Duodenal mucosa (tissue), 2 donors: Measurements from ENCODE around the gene ARIH2.

Experiments used
- H3K27ac ChIP-seq: one replicate; pipeline ENCODE4 v1.7.0; 2013; ENCODE audit warnings: low read depth, low read length
- H3K27me3 ChIP-seq, 2 donors: one replicate each; pipeline ENCODE4 v1.7.0; 2013; ENCODE audit warnings: low read length in 2 of 2, control low read depth in 1 of 2; ENCODE audit not compliant: insufficient read depth in 2 of 2, control insufficient read depth in 1 of 2
- H3K36me3 ChIP-seq, 2 donors: one replicate each; pipeline ENCODE4 v1.7.0; 2013; ENCODE audit warnings: low read length in 2 of 2, control low read depth in 1 of 2; ENCODE audit not compliant: insufficient read depth in 2 of 2, control insufficient read depth in 1 of 2
- H3K4me1 ChIP-seq, 2 donors: one replicate each; pipeline ENCODE4 v1.7.0; 2013; ENCODE audit warnings: low read length in 2 of 2, control low read depth in 1 of 2; ENCODE audit not compliant: insufficient read depth in 2 of 2, control insufficient read depth in 1 of 2
- H3K4me3 ChIP-seq, 2 donors: one replicate each; pipeline ENCODE4 v1.7.0; 2013; ENCODE audit warnings: low read length in 2 of 2, low read depth in 1 of 2
- H3K9ac ChIP-seq, 2 donors: one replicate each; pipeline ENCODE4 v1.7.0; 2013; ENCODE audit warnings: low read length in 2 of 2, low read depth in 1 of 2
- H3K9me3 ChIP-seq, 2 donors: one replicate each; pipeline ENCODE4 v1.7.0; 2013; ENCODE audit warnings: low read length in 2 of 2, control low read depth in 1 of 2; ENCODE audit not compliant: control insufficient read depth in 1 of 2

ARIH2 gene

GRCh38 chr3:49017971-49018706, 99.5 kb downstream of the ARIH2 start, which contains the start of gene DALRD3:
Gene DALRD3 (minus strand): TSS chr3:49018580. CDS start chr3:49018564, 16 bp downstream.
- Histone ChIP-seq H3K36me3 (peaks cover 20 to 38% of the 10 kb centered on the region in 2 donors), H3K27ac (peak within 1 kb of the TSS; percentile 61), H3K27me3 (no peaks in the 10 kb centered on the region), H3K9ac (peak within 1 kb of the TSS; percentile 58 to 70), H3K4me1 (peaks cover 24 to 40% of the 10 kb centered on the region in 2 donors), H3K4me3 (peak within 1 kb of the TSS; percentile 82 to 89), H3K9me3 (no peaks in the 10 kb centered on the region)

GRCh38 chr3:49018707-49019006, 100.0 kb downstream of the ARIH2 start:
- Histone ChIP-seq H3K4me1 (peaks cover 26 to 45% of the 10 kb centered on the region in 2 donors), H3K27me3 (no peaks in the 10 kb centered on the region), H3K9ac (peak overlapping the region; percentile 58 to 70), H3K9me3 (no peaks in the 10 kb centered on the region), H3K36me3 (peaks cover 17 to 33% of the 10 kb centered on the region in 2 donors), H3K27ac (peak overlapping the region; percentile 61), H3K4me3 (peak overlapping the region; percentile 82 to 89)

GRCh38 chr3:49019941-49020329, 101.3 kb downstream of the ARIH2 start:
- Histone ChIP-seq H3K4me1 (peaks cover 26 to 53% of the 10 kb centered on the region in 2 donors), H3K27ac (peak overlapping the region; percentile 100), H3K4me3 (peak overlapping the region; percentile 91 to 95), H3K9ac (peak overlapping the region; percentile 97), H3K27me3 (no peaks in the 10 kb centered on the region), H3K36me3 (peaks cover 21 to 33% of the 10 kb centered on the region in 2 donors), H3K9me3 (no peaks in the 10 kb centered on the region)

GRCh38 chr3:49020330-49021212, 101.9 kb downstream of the ARIH2 start:
- Histone ChIP-seq H3K27ac (peak overlapping the region; percentile 100), H3K9ac (peak overlapping the region; percentile 97), H3K27me3 (no peaks in the 10 kb centered on the region), H3K4me1 (peaks cover 30 to 58% of the 10 kb centered on the region in 2 donors), H3K4me3 (peak overlapping the region; percentile 91 to 95), H3K36me3 (peaks cover 21 to 33% of the 10 kb centered on the region in 2 donors), H3K9me3 (no peaks in the 10 kb centered on the region)

GRCh38 chr3:49021213-49021812, 102.7 kb downstream of the ARIH2 start:
- H3K4me1 ChIP-seq = peaks cover 33 to 65% of the 10 kb centered on the region in 2 donors
- H3K9ac ChIP-seq = peak overlapping the region; percentile 97
- H3K9me3 ChIP-seq = no peaks in the 10 kb centered on the region
- peak overlapping the region; percentile 95 to 98 for H3K4me3 ChIP-seq
- peaks cover 25 to 33% of the 10 kb centered on the region in 2 donors for H3K36me3 ChIP-seq
- peak overlapping the region; percentile 100 for H3K27ac ChIP-seq
- H3K27me3 ChIP-seq = no peaks in the 10 kb centered on the region

GRCh38 chr3:49021813-49022687, 103.4 kb downstream of the ARIH2 start, which contains the start of gene NDUFAF3:
Gene NDUFAF3 (plus strand): TSS chr3:49022121. CDS start chr3:49022145, 24 bp downstream.
- Histone ChIP-seq H3K27me3 (no peaks in the 10 kb centered on the region), H3K9me3 (no peaks in the 10 kb centered on the region), H3K9ac (peak within 1 kb of the TSS; percentile 97), H3K27ac (peak within 1 kb of the TSS; percentile 100), H3K4me1 (peaks cover 33 to 62% of the 10 kb centered on the region in 2 donors), H3K36me3 (peaks cover 28 to 33% of the 10 kb centered on the region in 2 donors), H3K4me3 (peak within 1 kb of the TSS; percentile 95 to 98)

GRCh38 chr3:49022688-49023171, 104.1 kb downstream of the ARIH2 start:
- Histone ChIP-seq H3K27ac (peak overlapping the region; percentile 100), H3K4me1 (peaks cover 28 to 56% of the 10 kb centered on the region in 2 donors), H3K36me3 (peaks cover 28 to 37% of the 10 kb centered on the region in 2 donors), H3K27me3 (no peaks in the 10 kb centered on the region), H3K9ac (peak overlapping the region; percentile 96 to 97), H3K9me3 (no peaks in the 10 kb centered on the region), H3K4me3 (peak overlapping the region; percentile 95 to 98)

- Histone ChIP-seq H3K4me3 (no peak overlapping the region), H3K9ac (no peak overlapping the region), H3K36me3 (peaks cover 28 to 37% of the 10 kb centered on the region in 2 donors), H3K9me3 (no peaks in the 10 kb centered on the region), H3K4me1 (peaks cover 38 to 60% of the 10 kb centered on the region in 2 donors), H3K27me3 (no peaks in the 10 kb centered on the region), H3K27ac (no peak overlapping the region)
These were observed 105.1 kb downstream of the ARIH2 start for GRCh38 chr3:49023775-49024174.

GRCh38 chr3:49024449-49024848, 105.8 kb downstream of the ARIH2 start:
- no peak overlapping the region for H3K4me3 ChIP-seq
- no peaks in the 10 kb centered on the region for H3K9me3 ChIP-seq
- H3K4me1 ChIP-seq = peaks cover 39 to 60% of the 10 kb centered on the region in 2 donors
- H3K36me3 ChIP-seq = peaks cover 28 to 37% of the 10 kb centered on the region in 2 donors
- no peak overlapping the region for H3K27ac ChIP-seq
- H3K27me3 ChIP-seq = no peaks in the 10 kb centered on the region
- no peak overlapping the region for H3K9ac ChIP-seq
